CD4-positive, alpha-beta T cell treated with Interleukin-2 at 100 ng/mL for 4 hours (primary cell): ENCODE measurements around the gene PDGFA.

Experiments
- DNase-seq: peaks from one replicate; pipeline ENCODE4 v3.0.0-alpha.2; 2020; ENCODE audit warnings: low spot score

The PDGFA gene

GRCh38 chr7:536231-536630, 16.6 kb upstream of the PDGFA start:
- DNase-seq, result no peak

- DNase-seq, result no peak
Measured at GRCh38 chr7:534959-535358, 15.3 kb upstream of the PDGFA start.

- DNase-seq, result no peak
Measured at GRCh38 chr7:534075-534474, 14.4 kb upstream of the PDGFA start.

DNA sequence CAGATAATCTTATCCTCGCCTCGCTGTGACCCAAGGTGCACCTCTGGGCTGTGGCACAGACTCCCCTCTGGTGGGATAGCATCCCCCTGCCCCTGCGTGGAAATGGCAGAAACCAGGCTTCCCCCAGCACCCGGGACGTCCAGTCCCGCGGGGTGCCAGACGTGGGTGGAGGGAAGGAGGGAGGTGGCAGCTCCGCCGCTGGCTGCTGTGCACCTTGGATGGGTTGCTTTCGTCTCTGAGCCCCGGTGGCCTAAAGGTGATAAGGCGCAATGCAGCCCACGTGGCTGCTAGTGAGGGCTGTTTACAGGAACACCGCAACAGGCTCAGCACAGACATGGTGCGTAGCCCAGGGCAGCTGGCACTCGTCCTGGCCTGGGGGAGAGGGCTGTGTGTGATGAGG, 13.6 kb upstream of the PDGFA start:
- no peak for DNase-seq

DNA sequence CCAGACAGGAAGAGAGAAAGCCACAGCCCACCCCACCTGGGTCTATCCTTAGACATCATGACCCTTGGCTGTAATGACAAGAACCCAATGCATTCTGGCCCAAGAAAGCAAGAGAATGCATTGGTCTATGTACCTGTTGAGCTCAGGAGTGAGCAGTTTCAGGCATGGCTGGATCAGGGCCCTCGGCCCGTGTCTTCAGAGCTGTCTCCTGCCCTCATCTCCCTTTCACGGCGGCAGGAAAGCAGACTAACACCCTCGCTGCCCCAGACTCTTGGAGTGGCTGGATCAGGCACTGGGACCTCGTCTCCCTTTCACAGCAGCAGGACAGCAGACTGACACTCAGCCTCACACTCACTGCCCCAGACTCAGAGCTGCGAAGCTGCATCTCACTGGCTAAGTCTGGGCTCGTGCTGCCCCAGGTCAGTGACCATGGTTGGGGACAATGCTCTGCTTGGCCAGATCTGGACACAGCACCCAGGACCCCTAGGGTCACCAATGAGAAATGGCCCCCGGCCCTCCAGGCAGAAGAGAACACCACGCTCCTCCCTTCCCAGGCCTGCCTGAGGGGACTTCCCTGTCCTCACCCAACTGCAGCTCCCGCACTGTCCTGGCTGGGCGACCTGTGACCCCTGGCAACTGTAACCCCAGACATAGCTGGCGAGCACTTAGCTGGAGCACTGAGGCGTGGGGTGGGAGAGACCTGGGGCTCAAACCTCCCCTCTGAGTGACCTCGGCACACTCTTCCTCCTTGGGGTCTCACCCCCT, 12.9 kb upstream of the PDGFA start:
- DNase-seq, result no peak

DNA sequence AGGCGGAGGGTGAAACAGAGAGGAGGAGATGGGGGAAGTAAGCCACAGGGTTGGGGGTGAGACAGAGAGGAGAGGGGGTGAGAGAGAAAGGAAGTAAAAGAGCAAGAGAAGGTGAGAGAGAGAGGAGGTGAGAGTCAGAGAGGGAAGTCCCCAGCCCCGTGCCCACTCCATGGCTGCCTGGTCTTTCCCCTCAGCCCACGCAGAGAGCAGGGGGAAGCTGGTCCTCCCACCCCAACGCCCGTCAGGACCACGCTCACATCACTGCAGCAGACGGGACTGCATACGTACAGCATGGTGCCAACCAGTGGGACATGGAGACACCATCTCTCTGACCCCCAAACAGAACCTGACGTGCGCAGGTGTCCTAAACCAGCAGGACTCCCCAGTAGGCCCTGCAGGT, 12.1 kb upstream of the PDGFA start:
- DNase-seq, result no peak

- no peak for DNase-seq
Measured at GRCh38 chr7:528451-528850, 8.8 kb upstream of the PDGFA start.

GRCh38 chr7:527723-528122, 8.1 kb upstream of the PDGFA start:
- DNase-seq, result no peak

GRCh38 chr7:526460-527034, 6.9 kb upstream of the PDGFA start:
- no peak for DNase-seq

GRCh38 chr7:525740-526139, 6.1 kb upstream of the PDGFA start:
- no peak for DNase-seq

- DNase-seq, result no peak
Measured at GRCh38 chr7:524800-525199, 5.2 kb upstream of the PDGFA start.

DNA sequence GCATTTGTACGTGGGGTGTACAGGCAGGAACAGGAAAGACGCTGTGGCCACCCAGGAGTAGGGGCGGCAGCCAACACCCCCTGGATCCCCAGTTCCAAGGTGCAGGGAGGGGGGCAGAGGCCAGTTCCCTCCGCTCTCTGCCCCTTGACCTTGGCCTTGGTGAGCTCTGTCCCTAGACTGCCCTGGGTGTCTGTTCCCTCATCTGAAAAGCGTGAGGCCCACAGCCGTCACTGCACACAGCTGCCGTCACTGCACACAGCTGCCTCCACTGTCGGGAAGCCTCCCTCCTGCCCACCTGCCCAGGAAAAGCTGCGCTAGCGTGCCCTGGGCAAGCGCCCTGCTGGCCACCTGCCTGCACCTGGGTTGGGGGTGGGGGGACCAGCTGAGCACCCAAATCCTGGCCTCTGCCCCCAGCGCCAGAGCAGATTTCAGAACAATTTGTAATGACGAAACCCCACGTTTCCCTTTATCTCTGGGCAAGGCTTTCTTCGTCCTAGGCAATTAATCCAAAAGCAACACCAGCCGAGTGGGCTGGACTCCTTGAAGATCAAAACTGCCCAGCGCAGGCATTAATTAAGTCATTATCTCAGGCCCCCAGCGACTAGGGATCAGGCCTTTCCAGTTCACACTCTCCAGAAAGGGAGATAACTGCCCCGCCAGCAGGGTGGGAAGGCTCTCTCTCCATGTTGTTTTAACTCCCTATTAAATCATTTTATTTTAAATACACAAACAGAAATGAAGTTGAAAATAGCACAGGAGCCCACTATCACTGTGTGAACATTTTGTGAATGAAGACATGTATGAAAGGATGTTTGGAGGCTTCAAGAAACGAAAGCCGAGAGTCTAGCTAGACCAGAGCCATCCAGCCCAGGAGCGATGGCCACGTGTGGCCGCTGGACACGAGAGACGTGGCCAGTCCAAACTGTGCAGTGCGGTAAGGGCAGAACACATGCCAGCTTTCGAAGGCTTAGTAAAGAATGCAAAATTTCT, 4.0 kb upstream of the PDGFA start:
- no peak for DNase-seq

DNA sequence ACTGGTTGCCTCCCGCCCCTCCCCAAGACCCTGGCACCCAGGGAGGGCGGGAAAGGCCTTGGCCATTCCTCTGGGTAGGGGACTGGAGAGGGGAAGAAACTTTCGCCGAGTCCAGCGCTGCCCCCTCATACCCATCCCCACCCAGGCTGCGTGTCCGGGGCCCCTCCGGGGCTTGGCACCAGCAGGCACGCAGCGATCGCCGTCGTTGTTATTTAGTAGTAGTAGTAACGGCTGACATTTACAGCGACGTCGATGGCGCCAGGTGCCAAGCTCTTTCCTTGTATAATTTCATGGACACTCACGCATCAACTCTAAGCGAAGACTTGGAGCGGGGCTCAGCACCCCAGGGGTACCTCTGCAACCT, 3.3 kb upstream of the PDGFA start:
- DNase-seq, result no peak

DNA sequence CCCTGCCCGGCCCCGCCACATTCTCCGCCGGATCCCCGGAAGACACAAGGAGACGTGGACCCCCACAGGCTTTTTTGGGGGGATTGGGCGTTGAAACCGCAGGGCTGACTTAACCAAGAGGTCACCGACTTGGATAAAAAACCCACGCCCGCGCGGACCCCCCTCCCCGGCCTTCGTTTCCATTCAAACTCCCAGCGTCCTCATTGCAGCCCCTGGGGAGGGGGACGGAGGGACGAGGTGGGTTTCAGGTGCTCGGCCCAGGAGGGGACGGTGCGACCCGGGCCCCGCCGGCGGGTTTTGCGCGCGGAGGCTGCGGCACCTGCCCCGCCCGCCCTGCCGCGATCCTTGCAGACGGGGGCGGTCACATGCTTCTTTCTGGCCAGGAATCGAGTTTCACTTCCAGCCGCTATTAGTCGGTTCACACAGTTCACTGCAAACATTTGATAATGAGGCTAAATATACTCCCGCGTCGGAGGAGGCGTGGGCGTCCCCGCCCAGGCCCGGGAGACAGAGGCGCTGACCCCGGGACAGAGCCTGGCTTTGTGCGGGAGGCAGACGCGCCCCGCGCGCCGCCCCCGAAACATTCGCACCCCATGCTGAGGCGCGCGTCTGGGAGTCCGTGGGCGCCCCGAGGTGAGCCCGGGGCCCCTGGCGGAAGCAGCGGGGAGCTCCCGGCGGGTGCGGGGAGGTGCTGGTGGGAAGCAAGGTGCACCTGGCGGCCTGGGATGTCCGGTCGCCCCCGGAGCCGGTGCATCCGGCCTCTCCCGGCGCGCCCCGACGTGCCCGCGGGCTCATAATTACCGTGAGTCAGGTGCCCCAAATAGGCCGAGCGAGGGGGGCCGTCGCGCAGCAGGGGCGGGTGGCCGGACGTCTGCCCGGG, 2.7 kb upstream of the PDGFA start:
- peak; percentile 31 for DNase-seq

GRCh38 chr7:521221-522070, 1.8 kb upstream of the PDGFA start:
- peak; percentile 21 for DNase-seq

- no peak for DNase-seq
Measured at GRCh38 chr7:520503-521161, 986 bp upstream of the PDGFA start.

DNA sequence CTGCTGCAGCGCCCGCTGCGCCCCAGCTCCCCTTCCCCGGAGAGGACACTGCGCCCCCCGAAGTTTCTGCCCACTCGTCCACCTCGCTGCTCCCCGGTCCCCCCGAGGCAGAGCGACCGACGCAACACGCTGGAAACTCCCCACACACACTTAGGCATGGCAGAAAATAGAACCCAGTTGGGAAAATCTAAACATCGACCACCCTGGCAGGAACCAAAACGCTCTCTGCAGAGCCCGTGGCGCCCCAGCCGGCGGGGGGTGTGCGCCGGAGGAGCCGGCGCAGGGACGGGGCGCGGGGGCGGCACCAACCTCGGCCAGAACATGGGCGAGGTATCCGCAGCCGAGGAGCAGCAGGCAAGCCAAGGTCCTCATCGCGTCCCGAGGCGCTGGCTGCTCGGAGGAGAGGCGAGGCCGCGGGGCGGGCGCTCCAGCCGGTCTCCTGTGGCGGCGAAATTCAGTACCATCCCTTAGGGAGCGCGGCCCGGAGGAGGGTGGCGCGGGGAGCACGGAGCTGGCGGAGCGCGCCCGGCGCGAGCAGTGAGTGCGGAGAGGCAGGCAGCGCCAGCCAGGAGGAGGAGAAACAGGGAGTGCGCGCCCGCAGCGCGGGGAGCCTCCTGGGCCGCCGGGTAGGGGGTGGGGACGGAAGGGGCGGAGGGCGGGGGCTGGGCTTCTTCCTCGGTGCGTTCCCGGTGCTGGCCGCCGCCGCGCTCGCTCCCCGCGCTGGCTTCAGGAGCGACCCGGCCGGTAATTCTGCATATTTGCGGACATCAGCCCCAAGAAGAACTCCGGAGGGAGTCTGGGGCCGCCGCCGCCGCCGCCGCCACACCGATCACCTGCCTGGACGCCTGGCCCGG, 789 bp downstream of the PDGFA start:
- DNase-seq, result peak; percentile 18

DNA sequence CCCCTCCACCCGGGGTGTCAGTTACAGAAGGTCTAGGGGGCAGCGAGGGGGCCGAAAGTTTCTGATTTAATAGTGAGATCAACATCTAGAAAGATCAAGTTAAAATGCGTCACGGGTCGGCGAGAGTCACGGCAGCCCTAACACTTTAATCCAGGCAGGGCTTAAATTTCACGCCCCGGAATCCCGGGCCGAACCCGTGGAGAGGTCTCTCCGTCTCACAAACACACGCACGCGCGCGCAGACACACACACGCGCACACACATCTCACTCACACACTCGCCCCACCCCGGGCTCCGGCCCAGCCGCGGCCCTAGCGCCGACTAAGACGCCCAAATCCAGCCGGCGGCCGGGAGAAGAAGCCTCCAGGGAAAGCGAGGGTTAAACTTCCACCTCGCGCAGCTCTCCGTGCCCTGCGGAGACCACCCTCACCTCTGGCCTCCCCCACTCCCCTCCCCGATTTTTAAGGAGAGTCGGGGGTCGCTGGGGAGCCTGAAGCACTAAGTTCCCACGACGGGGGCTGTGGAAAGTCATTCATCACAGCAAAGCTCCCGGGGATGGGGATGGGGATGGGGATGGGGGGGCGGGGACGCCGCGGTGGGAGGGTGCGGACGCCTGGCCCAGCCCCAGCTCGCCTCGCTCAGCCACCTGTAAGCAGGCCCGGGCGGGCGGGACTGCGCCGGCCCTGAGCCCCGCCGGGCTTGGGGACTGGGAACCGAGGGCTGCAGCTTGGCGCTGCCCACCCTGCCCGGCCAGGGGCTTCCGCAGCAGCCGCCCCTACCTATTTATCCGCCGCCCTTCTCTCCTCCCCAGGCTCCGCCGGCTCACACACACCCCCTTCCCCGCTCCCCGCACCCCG, 1.6 kb downstream of the PDGFA start:
- peak; percentile 10 for DNase-seq
